Measurements from ENCODE around the gene RNF121. TPM values are rescaled to one million over a fixed set of nuclear protein-coding genes. Genes with fewer than 3 reads are reported as not detected.

The RNF121 gene
- total and polyA plus RNA-seq, 2 of the 4 experiments (the other 2 are of a cell fraction): 43.4 to 88.7 TPM

DNA sequence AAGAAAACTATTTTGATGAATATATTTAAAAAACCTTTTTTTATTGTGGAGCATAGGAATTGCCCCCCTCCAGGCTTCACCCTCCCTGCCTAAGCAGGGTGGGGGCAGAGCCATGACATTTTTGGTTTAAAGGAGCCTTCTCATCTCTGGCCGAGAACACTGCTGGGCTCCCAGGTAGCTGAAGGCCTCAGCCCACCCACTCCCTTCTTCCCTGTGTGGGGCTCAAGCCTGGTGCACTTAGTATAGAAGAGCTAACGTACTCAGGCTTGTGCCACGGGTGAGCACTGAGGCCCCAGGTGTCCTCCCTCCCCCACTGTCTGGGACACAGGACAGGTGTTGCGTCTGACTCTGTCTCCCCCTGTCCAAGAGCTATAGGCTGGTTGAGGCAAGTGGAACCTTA lies 67.7 kb downstream of the RNF121 start:
- no peak overlapping the region for H2BK120ac ChIP-seq (ENCODE audit: low read depth, low read length)
- no peak overlapping the region for H3K27ac ChIP-seq (ENCODE audit: insufficient read depth, low read length)
- no peak overlapping the region for H4K8ac ChIP-seq (ENCODE audit: low read depth in 2 of 2, low read length in 2 of 2)
- peaks cover 16% of the 10 kb centered on the region for H3K36me3 ChIP-seq (ENCODE audit: control insufficient read depth, insufficient read depth, low read length)
- H2BK5ac ChIP-seq (ENCODE audit: low read depth, low read length, poor library complexity, severe bottlenecking): no peak overlapping the region
- no peak overlapping the region for H3K4ac ChIP-seq (ENCODE audit: low read depth, low read length)
- no peak overlapping the region for H4K91ac ChIP-seq (ENCODE audit: insufficient read depth, low read depth, low read length)
- no peak for ATAC-seq (ENCODE audit: low read depth)
- peaks cover 6% of the 10 kb centered on the region for H3K4me1 ChIP-seq (ENCODE audit: control insufficient read depth, insufficient read depth, low read length)
- ChIA-PET POLR2A (ENCODE audit: unreplicated experiment) (no interaction called here), CTCF (no interaction called here)
- no peak overlapping the region for H2BK15ac ChIP-seq (ENCODE audit: low read depth, low read length)
- no TSS peak for BruUV-seq (replicated peaks)
- no peak overlapping the region for H2AK9ac ChIP-seq (replicated peaks; ENCODE audit: low read depth, low read length, poor library complexity)
- in situ Hi-C loops (cut with MboI; ENCODE audit: low sequenced_read_pairs): no loop called here
- WGBS, 2 experiments (ENCODE audit: extremely low coverage in 2 of 2, insufficient read length in 1 of 2): no CpG with 5 or more reads among the region's 4 CpGs
- intact Hi-C loops (cut with micrococcal nuclease): no loop called here
- H2AFZ ChIP-seq (replicated peaks; ENCODE audit: low read length, poor library complexity): no peak overlapping the region
- no peak for DNase-seq
- H3K9me1 ChIP-seq (ENCODE audit: insufficient read depth, low read length): peaks cover 14% of the 10 kb centered on the region
- no peak overlapping the region for H3K9ac ChIP-seq (ENCODE audit: low read depth, low read length)
- H3K23ac ChIP-seq (ENCODE audit: low read depth, low read length): no peak overlapping the region
- no peak overlapping the region for H3K18ac ChIP-seq (ENCODE audit: low read depth, low read length)
- TF ChIP-seq SMC3 (IDR thresholded peaks at IDR 0.05; ENCODE audit: low read depth, low read length): no peak
- no peak for TF ChIP-seq NFE2L2 (IDR thresholded peaks at IDR 0.05; ENCODE audit: low read depth, low read length)
- no peak for TF ChIP-seq FOS (IDR thresholded peaks at IDR 0.05; ENCODE audit: low read depth, low read length)
- TF ChIP-seq ELK1 (IDR thresholded peaks at IDR 0.05; ENCODE audit: borderline replicate concordance, low read depth, low read length): no peak
- TF ChIP-seq MXI1 (IDR thresholded peaks at IDR 0.05; ENCODE audit: borderline replicate concordance, low read depth, low read length): no peak
- TF ChIP-seq POLR2A (IDR thresholded peaks at IDR 0.05; ENCODE audit: low read depth, low read length): no peak
- TF ChIP-seq MAZ (IDR thresholded peaks at IDR 0.05; ENCODE audit: borderline replicate concordance, low read depth, low read length): no peak
- TF ChIP-seq RFX5 (IDR thresholded peaks at IDR 0.05; ENCODE audit: low read depth, low read length): no peak
- H2BK20ac ChIP-seq (ENCODE audit: low read depth, low read length): no peak overlapping the region
- dilution Hi-C loops (cut with HindIII; ENCODE audit: low sequenced_read_pairs, unreplicated experiment): no loop called here
- no peak overlapping the region for H2AK5ac ChIP-seq (ENCODE audit: low read depth, low read length)
- H3K4me2 ChIP-seq (ENCODE audit: low read depth, low read length): no peak overlapping the region
- H4K20me1 ChIP-seq (ENCODE audit: insufficient read depth, low read length): peaks cover 15% of the 10 kb centered on the region
- H4K5ac ChIP-seq (ENCODE audit: low read depth, low read length): no peak overlapping the region
- H3K79me1 ChIP-seq (ENCODE audit: low read depth in 1 of 2, low read length in 2 of 2): peaks cover 2 to 21% of the 10 kb centered on the region in 2 experiments; a peak in 2 of 4 replicates
- no peaks in the 10 kb centered on the region for H3K27me3 ChIP-seq (ENCODE audit: control insufficient read depth, insufficient read depth, low read length)
- no peak overlapping the region for H3K56ac ChIP-seq (ENCODE audit: extremely low read depth, insufficient read depth, low read length)
- no peak overlapping the region for H3K4me3 ChIP-seq (ENCODE audit: insufficient read depth, low read depth, low read length)
- H3K14ac ChIP-seq (replicated peaks; ENCODE audit: low read depth, low read length): no peak overlapping the region
- no peaks in the 10 kb centered on the region for H3K9me3 ChIP-seq (ENCODE audit: control insufficient read depth, insufficient read depth, low read length)
